Vagina (tissue), 2 donors: ENCODE measurements around the gene KLHL5.

Experiments used
- POLR2A ChIP-seq, 2 donors: fragments of 450-650 bp; IDR thresholded peaks; one replicate each; pipeline ENCODE4 v1.6.1; 2017; ENCODE audit warnings: antibody characterized with exemption in 2 of 2, mild to moderate bottlenecking in 2 of 2, moderate library complexity in 2 of 2
- POLR2AphosphoS5 ChIP-seq, 2 donors: sonication (generic); formaldehyde crosslinking; IDR thresholded peaks; one replicate each; pipeline ENCODE4 v1.9.0; 2017; ENCODE audit warnings: antibody characterized with exemption in 2 of 2, mild to moderate bottlenecking in 2 of 2, low read depth in 1 of 2; ENCODE audit not compliant: insufficient read depth in 1 of 2
- TF ChIP-seq, protein P1 (sequence below), 3 experiments: fragments of 450-650 bp in 2 of 3; fragments of 200-600 bp in 1 of 3; sonication (generic) in 1 of 3; IDR thresholded peaks; one replicate each; pipeline ENCODE4 v1.5.1; 2017 to 2019; ENCODE audit warnings: antibody characterized with exemption in 3 of 3, mild to moderate bottlenecking in 2 of 3, moderate library complexity in 2 of 3

- TF ChIP-seq, protein P1, sequence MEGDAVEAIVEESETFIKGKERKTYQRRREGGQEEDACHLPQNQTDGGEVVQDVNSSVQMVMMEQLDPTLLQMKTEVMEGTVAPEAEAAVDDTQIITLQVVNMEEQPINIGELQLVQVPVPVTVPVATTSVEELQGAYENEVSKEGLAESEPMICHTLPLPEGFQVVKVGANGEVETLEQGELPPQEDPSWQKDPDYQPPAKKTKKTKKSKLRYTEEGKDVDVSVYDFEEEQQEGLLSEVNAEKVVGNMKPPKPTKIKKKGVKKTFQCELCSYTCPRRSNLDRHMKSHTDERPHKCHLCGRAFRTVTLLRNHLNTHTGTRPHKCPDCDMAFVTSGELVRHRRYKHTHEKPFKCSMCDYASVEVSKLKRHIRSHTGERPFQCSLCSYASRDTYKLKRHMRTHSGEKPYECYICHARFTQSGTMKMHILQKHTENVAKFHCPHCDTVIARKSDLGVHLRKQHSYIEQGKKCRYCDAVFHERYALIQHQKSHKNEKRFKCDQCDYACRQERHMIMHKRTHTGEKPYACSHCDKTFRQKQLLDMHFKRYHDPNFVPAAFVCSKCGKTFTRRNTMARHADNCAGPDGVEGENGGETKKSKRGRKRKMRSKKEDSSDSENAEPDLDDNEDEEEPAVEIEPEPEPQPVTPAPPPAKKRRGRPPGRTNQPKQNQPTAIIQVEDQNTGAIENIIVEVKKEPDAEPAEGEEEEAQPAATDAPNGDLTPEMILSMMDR (IDR thresholded peaks at IDR 0.05) = no peak
- TF ChIP-seq POLR2A (IDR thresholded peaks at IDR 0.05) (no peak), POLR2AphosphoS5 (IDR thresholded peaks at IDR 0.05; ENCODE audit: insufficient read depth in 1 of 2, low read depth in 1 of 2) (no peak)
Measured at GRCh38 chr4:39124885-39125599, 63.0 kb downstream of the KLHL5 start.
